AG04449 (cell line): ENCODE results near the gene ZNF213.

Experiments used
- CTCF ChIA-PET: fragments of 350-600 bp; formaldehyde crosslinking; extraction: SDS; loops from one replicate; lab custom pipeline; 2021; ENCODE audit warnings: antibody characterized with exemption; lab: Yijun Ruan, JAX
- POLR2A ChIA-PET: fragments of 400-600, 350-600 bp; formaldehyde crosslinking; extraction: SDS; loops from one replicate; lab custom pipeline; 2020; ENCODE audit warnings: antibody characterized with exemption, inconsistent platforms; lab: Yijun Ruan, JAX
- DNase-seq: peaks from one replicate; pipeline ENCODE4 v3.0.0-alpha.2; 2010; ENCODE audit warnings: low read depth, low spot score
- H3K4me3 ChIP-seq: 2 replicates; pipeline ENCODE4 v1.5.1; 2011; ENCODE audit warnings: low read depth, mild to moderate bottlenecking, control low read depth, low read length
- TF ChIP-seq, protein P1 (sequence below): IDR thresholded peaks from one replicate; pipeline ENCODE4 v1.5.1; 2011; ENCODE audit warnings: mild to moderate bottlenecking, moderate library complexity, low read length, control low read depth, inconsistent platforms; ENCODE audit not compliant: insufficient read depth; ENCODE audit errors: missing control alignments

ZNF213 gene

DNA sequence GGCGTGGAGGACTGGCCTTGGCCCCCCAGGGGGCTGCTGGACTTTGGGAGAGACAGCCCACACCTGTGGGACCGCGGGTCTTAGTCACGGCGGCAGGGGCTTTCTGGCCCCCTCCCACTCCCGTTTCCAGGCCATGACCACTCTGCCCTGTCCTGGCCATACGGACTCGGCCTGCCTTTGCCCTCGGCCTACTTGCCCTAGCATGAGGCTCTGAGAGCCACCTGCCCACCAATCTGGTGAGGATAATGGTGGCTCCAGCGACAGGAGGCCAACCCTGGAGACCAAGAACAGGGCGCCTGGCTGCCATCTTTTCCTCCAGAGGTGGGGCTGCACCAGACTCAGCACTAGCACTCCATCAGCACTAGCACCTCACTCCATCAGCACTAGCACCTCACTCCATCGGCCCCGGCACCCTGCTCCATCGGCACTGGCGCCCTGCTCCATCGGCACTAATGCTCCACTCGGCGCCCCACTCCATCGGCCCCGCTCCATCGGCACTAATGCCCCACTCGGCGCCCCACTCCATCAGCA lies 7.0 kb downstream of the ZNF213 start:
- H3K4me3 ChIP-seq: no peak overlapping the region
- CTCF ChIA-PET: interaction anchor here (14.9 kb wide), 1 partner anchor 6 kb away, joined by 206 read pairs; no protein-coding TSS in a partner anchor
- DNase-seq: no peak
- TF ChIP-seq, protein P1, sequence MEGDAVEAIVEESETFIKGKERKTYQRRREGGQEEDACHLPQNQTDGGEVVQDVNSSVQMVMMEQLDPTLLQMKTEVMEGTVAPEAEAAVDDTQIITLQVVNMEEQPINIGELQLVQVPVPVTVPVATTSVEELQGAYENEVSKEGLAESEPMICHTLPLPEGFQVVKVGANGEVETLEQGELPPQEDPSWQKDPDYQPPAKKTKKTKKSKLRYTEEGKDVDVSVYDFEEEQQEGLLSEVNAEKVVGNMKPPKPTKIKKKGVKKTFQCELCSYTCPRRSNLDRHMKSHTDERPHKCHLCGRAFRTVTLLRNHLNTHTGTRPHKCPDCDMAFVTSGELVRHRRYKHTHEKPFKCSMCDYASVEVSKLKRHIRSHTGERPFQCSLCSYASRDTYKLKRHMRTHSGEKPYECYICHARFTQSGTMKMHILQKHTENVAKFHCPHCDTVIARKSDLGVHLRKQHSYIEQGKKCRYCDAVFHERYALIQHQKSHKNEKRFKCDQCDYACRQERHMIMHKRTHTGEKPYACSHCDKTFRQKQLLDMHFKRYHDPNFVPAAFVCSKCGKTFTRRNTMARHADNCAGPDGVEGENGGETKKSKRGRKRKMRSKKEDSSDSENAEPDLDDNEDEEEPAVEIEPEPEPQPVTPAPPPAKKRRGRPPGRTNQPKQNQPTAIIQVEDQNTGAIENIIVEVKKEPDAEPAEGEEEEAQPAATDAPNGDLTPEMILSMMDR: no peak
- POLR2A ChIA-PET: no interaction called here

DNA sequence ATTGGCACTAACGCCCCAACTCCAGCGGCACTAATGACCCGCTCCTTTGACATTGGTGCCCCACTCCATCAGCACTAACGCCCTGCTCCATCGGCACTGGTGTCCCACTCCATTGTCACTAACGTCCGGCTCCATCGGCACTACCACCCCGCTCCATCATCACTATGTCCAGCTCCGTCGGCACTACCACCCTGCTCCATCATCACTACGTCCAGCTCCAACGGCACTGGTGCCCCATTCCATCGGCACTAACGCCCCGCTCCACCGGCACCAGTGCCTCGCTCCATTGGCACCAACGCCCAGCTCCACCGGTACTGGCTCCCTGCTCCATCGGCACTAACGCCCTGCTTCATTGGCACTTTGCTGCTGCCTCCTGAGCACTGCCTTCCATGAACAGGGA lies 7.5 kb downstream of the ZNF213 start:
- ChIA-PET CTCF (no interaction called here), POLR2A (no interaction called here)
- DNase-seq: no peak
- TF ChIP-seq, protein P1: no peak
- no peak overlapping the region for H3K4me3 ChIP-seq

DNA sequence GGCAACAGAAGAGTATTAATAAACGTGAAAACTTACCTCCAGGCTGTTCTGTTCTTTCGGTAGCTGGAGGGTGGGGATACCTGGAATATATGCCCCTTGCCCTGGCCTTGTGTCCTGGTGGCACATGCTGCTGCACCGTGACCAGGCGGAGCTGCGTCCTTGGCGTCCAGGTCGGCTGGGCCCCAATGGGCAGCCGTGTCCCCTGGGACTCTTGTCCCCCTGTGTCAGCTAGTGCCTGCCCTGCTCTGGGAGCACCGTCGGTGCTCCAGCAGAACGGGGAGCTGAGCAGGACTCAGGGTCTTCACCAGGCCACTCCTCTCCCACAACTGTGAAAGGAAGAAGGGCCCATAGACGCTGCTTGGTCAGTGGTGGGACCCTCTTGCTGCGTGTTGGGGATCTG lies 7.9 kb downstream of the ZNF213 start:
- TF ChIP-seq, protein P1: no peak
- DNase-seq: no peak
- POLR2A ChIA-PET: no interaction called here
- H3K4me3 ChIP-seq: no peak overlapping the region
- CTCF ChIA-PET: interaction anchor here (10.3 kb wide), 1 partner anchor 8 kb away, joined by 206 read pairs; the partner anchor contains the start of gene ZNF213

DNA sequence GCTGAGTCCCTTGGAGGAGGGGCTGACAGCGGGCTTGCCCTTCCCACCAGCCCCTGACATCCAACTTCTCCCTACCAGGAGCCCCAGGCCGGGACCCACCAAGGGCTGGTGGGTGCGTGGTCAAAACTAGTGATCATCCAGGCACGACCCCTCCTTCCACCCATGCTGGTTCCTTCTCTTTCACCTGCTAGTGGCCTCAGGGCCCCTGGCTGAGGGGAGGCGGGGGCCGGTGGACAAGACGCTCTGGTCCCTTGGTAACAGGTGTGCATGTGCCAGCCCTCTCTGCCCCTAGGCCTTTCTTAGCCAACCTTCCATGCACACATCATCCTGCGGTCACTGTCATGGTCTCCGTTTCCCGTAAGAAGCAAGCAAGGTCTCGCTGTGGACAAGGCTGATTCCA lies 8.4 kb downstream of the ZNF213 start:
- ChIA-PET POLR2A (interaction anchor here (1.0 kb wide), 1 partner anchor 8 kb away, joined by 3 read pairs; the partner anchor contains the start of gene ZNF213), CTCF (interaction anchor here (10.3 kb wide), 1 partner anchor 9 kb away, joined by 206 read pairs; the partner anchor contains the start of gene ZNF213)
- TF ChIP-seq, protein P1: no peak
- DNase-seq: no peak
- H3K4me3 ChIP-seq: no peak overlapping the region

DNA sequence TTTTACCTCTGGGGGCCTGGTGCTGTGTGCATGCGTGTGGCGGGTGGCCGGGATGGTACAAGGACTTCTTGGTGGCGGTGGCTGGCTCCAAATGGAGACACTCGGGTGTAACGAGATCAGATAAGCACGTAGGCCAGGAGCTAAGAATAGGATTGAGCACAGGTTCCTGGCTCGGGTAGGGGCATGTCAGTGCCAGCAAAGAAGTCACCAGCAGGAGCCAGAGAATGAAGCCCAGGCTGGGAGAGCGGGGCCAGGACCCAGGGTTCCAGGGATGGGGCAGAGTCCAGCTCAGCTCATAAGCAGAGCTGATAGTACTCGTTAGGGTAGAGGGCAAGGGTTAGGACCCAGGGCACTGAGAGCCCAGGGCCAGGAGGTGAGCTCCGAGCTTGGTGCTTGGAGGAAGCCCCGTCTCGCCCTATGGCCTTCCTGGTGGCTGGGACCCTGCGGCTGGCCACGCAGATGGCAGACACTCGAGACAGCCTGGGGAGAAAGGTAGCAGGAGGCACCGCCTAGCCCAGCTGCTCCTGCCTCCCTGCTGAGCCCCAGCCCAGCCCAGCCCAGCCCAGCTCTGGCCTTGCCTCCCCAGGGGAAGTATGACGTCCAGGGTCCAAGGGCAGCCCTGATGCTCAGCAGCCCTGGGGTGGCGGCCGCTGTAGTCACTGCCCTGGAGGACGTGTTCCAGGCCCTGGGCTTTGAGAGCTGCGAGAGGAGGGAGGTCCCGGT lies 8.9 kb downstream of the ZNF213 start:
- CTCF ChIA-PET: interaction anchor here (10.3 kb wide), 1 partner anchor 9 kb away, joined by 206 read pairs; the partner anchor contains the start of gene ZNF213
- DNase-seq: no peak
- H3K4me3 ChIP-seq: no peak overlapping the region
- POLR2A ChIA-PET: interaction anchor here (1.0 kb wide), 1 partner anchor 9 kb away, joined by 3 read pairs; the partner anchor contains the start of gene ZNF213
- TF ChIP-seq, protein P1: no peak
